OCI-M2 (cell line): Measurements from ENCODE around the gene KPNA3.
A peak's percentile ranks its signal among the peaks of the same experiment; 100 is the strongest.
"Not testable (repeated sequence)": the region's sequence is repeated elsewhere in the genome, so short reads cannot be mapped to it uniquely, and the experiment has no call there.

Source experiments
- DNase-seq: peaks from one replicate; lab custom pipeline; 2025; ENCODE audit not compliant: unreplicated experiment; lab: John Stamatoyannopoulos, UW

KPNA3 gene

GRCh38 chr13:49759503-49759902 lies 33.0 kb downstream of the KPNA3 start:
- no peak for DNase-seq

DNA sequence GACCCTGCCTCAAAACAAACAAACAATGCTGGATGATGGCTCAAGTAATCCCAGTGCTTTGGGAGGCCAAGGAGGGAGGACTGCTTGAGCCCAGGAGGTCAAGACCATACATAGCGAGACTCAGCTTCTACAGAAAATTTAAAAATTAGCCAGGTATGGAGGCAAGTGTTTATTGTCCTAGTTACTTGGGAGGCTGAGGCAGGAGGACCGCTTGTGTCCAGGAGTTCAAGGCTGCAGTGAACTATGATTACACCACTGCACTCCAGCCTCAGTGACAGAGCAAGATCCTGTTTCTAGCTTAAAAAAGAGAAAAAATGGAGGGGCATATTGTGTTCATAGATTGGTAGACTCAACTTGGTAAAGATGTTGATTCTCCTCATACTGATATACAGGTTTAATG lies 36.2 kb downstream of the KPNA3 start:
- no peak for DNase-seq

GRCh38 chr13:49754146-49754545 lies 38.3 kb downstream of the KPNA3 start:
- no peak for DNase-seq

GRCh38 chr13:49749848-49750247 lies 42.6 kb downstream of the KPNA3 start:
- no peak for DNase-seq

- no peak for DNase-seq
These were observed 46.4 kb downstream of the KPNA3 start for GRCh38 chr13:49746111-49746510.

GRCh38 chr13:49740870-49741269 lies 51.6 kb downstream of the KPNA3 start:
- no peak for DNase-seq

GRCh38 chr13:49739498-49740187 lies 52.8 kb downstream of the KPNA3 start:
- no peak for DNase-seq

GRCh38 chr13:49733181-49733951 lies 59.1 kb downstream of the KPNA3 start:
- DNase-seq = no peak

GRCh38 chr13:49731766-49732165 lies 60.7 kb downstream of the KPNA3 start:
- DNase-seq = no peak

DNA sequence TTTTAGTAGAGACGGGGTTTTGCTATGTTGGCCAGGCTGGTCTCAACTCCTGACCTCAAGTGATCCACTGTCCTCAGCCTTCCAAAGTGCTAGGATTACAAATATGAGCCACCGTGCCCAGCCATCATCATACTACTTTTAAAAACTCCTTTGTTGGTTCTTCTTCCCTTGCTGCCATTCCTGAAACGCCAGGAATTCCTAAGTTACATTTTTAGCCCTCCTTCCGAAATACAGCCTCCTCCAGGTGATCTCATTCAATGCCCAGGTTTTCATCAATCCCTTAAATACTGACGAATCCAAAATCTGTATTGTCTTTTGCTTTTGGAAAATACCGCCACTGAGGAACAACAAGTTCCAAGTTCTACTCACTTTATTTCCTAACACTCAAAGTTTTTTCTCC lies 75.9 kb downstream of the KPNA3 start:
- no peak for DNase-seq

- no peak for DNase-seq
These were observed 77.7 kb downstream of the KPNA3 start for GRCh38 chr13:49714757-49715156.

DNA sequence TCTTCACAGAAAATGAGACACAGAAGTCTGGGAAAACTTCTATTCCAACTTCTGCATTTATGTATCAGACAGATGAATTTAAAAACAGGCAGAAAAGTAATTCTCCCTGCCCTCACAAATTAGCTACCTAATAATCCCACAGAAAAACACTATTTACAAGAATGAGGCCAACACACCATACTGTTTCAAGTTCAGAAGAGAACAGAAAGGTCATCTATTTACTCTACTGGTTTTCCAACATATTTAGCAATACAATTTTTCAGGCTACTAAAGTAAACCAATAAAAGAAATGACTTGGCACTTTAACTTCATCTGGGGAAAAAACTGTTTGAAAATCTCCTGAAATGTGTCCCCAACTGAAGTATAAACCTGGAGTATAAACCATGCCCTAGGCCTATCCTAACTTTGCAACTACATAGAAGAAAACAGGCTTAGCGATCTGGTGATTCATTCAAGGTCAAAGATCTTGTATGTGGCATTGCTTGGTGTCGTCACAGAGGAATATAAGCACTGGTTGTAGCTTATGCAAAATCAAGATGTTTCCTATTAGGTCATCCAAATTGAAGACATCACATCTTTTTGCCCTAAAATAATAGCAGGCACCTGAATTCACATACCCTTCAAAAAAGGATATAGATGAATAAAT lies 81.1 kb downstream of the KPNA3 start:
- DNase-seq = no peak

- DNase-seq = not testable (repeated sequence)
These were observed 88.2 kb downstream of the KPNA3 start for GRCh38 chr13:49704264-49704663.

- no peak for DNase-seq
These were observed 91.0 kb downstream of the KPNA3 start for GRCh38 chr13:49701491-49701890.

- no peak for DNase-seq
These were observed 95.0 kb downstream of the KPNA3 start for GRCh38 chr13:49697468-49697867.

- DNase-seq = no peak
These were observed 98.0 kb downstream of the KPNA3 start for GRCh38 chr13:49694446-49694845.

DNA sequence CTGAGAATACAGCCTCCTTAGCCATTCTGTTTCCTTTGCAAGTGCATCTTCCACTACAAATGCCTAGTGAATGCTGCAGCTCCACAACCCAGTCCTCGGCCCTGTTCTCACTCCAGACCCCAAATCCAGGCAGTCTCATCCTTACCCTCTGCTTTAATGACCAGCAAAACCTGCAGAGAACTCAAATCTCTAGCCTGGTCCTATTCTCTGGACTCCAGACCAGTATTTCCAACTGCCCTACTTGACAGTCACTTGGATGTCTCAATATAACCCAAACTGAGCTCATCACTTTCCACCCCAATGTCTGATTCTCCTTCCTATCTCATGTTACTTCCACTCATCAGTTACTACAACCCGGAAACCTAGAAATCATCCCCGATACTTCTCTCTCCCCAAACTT lies 98.6 kb downstream of the KPNA3 start:
- no peak for DNase-seq

- no peak for DNase-seq
These were observed 99.2 kb downstream of the KPNA3 start for GRCh38 chr13:49693191-49693733.

GRCh38 chr13:49690995-49691784 lies 101.3 kb downstream of the KPNA3 start, which contains the start of gene EBPL:
EBPL (minus strand) TSS chr13:49691486; CDS start chr13:49691424, 62 bp downstream.
- peak; percentile 74 for DNase-seq

GRCh38 chr13:49690133-49690994 lies 102.1 kb downstream of the KPNA3 start:
- no peak for DNase-seq
